Measurements from ENCODE around the gene PPP4R4.

DNA sequence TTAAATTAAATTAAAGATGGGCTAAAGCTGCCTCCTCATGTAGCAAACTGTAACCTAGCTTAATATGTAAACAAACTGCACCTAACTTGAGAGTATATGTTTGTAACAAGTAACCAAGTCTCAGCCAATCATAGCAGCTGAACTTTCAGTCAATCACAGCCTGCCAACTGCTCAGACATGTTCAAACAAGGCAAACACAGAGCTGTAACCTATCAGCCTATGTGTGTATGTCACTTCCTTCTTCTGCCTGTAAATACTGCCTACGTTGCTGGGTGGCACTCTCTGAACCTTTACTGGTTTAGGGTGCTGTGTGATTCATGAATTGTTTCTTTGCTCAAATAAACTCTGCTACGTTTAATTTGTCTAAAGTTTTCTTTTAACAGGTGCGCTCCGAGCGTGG is 146.1 kb downstream of the PPP4R4 start:
- TF ChIP-seq CTCF (IDR thresholded peaks at IDR 0.05) (no peak), YY1 (IDR thresholded peaks at IDR 0.05; ENCODE audit: low read depth) (no peak), POLR2AphosphoS5 (IDR thresholded peaks at IDR 0.05; ENCODE audit: low read depth, low read length) (no peak), SIN3A (IDR thresholded peaks at IDR 0.05; ENCODE audit: borderline replicate concordance, low read depth, low read length) (no peak), MXI1 (IDR thresholded peaks at IDR 0.05; ENCODE audit: low read depth, low read length) (no peak), MAX (IDR thresholded peaks at IDR 0.05; ENCODE audit: low read depth) (no peak)
- TF ChIP-seq, protein P1, sequence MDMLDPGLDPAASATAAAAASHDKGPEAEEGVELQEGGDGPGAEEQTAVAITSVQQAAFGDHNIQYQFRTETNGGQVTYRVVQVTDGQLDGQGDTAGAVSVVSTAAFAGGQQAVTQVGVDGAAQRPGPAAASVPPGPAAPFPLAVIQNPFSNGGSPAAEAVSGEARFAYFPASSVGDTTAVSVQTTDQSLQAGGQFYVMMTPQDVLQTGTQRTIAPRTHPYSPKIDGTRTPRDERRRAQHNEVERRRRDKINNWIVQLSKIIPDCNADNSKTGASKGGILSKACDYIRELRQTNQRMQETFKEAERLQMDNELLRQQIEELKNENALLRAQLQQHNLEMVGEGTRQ (IDR thresholded peaks at IDR 0.05; ENCODE audit: borderline replicate concordance, low read depth, low read length) = no peak
- TF ChIP-seq, protein P2, sequence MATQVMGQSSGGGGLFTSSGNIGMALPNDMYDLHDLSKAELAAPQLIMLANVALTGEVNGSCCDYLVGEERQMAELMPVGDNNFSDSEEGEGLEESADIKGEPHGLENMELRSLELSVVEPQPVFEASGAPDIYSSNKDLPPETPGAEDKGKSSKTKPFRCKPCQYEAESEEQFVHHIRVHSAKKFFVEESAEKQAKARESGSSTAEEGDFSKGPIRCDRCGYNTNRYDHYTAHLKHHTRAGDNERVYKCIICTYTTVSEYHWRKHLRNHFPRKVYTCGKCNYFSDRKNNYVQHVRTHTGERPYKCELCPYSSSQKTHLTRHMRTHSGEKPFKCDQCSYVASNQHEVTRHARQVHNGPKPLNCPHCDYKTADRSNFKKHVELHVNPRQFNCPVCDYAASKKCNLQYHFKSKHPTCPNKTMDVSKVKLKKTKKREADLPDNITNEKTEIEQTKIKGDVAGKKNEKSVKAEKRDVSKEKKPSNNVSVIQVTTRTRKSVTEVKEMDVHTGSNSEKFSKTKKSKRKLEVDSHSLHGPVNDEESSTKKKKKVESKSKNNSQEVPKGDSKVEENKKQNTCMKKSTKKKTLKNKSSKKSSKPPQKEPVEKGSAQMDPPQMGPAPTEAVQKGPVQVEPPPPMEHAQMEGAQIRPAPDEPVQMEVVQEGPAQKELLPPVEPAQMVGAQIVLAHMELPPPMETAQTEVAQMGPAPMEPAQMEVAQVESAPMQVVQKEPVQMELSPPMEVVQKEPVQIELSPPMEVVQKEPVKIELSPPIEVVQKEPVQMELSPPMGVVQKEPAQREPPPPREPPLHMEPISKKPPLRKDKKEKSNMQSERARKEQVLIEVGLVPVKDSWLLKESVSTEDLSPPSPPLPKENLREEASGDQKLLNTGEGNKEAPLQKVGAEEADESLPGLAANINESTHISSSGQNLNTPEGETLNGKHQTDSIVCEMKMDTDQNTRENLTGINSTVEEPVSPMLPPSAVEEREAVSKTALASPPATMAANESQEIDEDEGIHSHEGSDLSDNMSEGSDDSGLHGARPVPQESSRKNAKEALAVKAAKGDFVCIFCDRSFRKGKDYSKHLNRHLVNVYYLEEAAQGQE (IDR thresholded peaks at IDR 0.05; ENCODE audit: low read depth, low read length) = no peak
